ENCODE data around the gene NAA15.
A peak's percentile ranks its signal among the peaks of the same experiment; 100 is the strongest.
"Not testable (repeated sequence)": the region's sequence is repeated elsewhere in the genome, so short reads cannot be mapped to it uniquely, and the experiment has no call there.

Gene NAA15

GRCh38 chr4:139297001-139297410 is 4.3 kb upstream of the NAA15 start:
- DNase-seq (ENCODE audit: low read depth, low spot score), result no peak

GRCh38 chr4:139299536-139299935 is 1.8 kb upstream of the NAA15 start:
- no peak for DNase-seq (ENCODE audit: low read depth, low spot score)

DNA sequence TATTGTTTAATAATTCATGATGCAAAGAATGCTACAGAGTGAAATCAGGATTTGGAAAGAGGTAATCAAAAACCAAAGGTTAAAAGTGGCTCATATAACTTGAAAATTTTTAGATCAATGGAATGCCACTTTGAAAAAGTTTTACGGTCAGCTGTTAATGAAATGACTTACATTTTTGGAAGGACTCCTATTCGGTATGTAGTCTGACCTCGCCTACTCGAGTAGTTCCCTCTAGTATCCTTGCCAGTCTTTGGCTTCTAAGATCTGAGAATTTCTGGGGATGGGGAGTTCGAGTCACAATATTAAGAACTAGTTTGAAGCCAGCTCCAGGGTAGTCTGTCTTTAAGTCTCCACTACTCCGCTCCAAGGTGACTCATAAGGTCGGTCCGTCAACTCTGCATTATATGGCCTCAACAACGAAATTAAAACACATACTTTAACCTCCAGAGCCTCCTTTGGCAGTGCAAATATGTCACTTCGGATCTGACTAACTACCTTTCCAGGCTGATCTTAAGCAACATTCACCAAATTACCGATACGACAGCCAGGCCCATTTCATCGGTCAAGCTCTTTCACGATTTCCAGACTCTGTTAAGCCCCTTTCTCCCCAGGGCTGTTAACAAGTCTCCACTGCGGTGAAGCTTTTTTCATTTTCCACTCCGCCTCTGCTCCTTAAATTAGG is 733 bp upstream of the NAA15 start:
- DNase-seq (ENCODE audit: low read depth, low spot score), result no peak

- DNase-seq (ENCODE audit: low read depth, low spot score), result peak; percentile 41
These were observed 711 bp downstream of the NAA15 start, which contains the start of gene NDUFC1 for GRCh38 chr4:139301821-139302611. NDUFC1 (minus strand) TSS chr4:139302477; CDS start chr4:139295798, 6,679 bp downstream.

GRCh38 chr4:139304920-139305319 is 3.6 kb downstream of the NAA15 start:
- DNase-seq (ENCODE audit: low read depth, low spot score), result no peak

DNA sequence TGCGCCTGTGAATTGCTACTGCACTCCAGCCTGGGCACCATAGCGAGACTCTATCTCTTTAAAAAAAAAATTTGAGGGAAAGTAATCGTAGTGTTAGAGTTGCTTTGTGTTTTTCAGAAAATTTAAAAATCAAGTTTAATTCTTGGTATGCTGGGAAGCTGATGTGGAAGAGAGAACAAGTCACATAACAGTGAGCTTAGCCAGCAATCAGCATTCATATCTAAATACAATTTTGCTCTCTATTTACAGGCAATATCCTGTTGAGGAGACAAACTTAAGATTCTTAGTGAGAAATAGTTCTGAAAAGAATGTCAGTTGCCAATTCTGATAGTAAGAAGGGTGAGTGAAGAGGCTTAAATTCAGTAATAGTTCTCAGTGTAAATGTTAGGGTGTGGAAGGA is 10.6 kb downstream of the NAA15 start:
- no peak for DNase-seq (ENCODE audit: low read depth, low spot score)

DNA sequence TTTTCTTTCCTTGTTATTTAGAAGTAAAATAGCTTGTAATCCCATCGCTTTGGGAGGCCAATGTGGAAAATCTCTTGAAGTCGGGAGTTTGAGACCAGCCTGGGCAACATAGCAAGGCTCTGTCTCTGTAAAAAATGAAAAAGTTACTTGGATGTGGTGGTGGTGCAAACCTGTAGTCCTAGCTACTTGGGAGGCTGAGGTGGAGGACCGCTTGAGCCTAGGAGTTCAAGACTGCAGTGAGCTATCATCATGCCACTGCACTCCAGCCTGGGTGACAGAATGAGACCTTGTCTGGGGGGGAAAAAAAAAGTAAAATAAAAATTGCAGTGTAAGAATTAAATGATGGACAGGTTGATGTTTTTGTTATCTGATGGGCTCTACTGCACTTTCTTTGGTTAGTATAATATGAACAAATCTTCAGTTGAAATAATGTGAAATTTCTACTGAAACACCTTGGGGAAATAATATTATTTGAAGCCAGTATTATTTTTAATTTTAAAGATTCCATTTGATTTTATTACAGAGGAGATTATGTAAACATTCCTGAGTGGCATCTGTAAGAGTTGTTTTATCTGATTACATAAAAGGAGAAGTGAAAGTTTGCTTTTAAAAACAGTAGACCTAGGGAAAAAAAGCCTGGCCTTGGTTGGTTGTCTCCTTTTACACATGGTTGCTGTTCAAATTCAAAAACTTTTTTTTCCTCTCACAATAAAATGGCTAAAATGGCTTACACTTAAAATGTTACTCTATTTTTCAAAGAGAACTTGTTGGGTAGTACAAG is 11.4 kb downstream of the NAA15 start:
- DNase-seq (ENCODE audit: low read depth, low spot score), result no peak

DNA sequence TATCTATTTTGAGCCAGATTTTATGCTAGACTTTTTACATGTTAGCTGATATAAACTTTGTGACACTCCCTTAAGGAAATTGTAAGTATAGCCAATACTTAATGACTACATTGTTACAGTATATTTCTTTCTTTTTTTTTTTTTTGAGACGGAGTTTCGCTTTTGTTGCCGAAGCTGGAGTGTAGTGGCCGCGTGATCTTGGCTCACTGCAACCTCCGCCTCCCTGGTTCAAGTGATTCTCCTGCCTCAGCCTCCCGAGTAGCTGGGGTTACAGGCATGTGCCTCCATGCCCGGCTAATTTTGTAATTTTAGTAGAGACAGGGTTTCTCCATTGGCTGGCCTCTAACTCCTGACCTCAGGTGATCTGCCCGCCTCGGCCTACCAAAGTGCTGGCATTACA is 12.1 kb downstream of the NAA15 start:
- DNase-seq (ENCODE audit: low read depth, low spot score), result not testable (repeated sequence)

GRCh38 chr4:139314047-139314800 is 12.9 kb downstream of the NAA15 start:
- DNase-seq (ENCODE audit: low read depth, low spot score), result no peak

GRCh38 chr4:139315221-139315675 is 13.9 kb downstream of the NAA15 start:
- DNase-seq (ENCODE audit: low read depth, low spot score), result no peak

DNA sequence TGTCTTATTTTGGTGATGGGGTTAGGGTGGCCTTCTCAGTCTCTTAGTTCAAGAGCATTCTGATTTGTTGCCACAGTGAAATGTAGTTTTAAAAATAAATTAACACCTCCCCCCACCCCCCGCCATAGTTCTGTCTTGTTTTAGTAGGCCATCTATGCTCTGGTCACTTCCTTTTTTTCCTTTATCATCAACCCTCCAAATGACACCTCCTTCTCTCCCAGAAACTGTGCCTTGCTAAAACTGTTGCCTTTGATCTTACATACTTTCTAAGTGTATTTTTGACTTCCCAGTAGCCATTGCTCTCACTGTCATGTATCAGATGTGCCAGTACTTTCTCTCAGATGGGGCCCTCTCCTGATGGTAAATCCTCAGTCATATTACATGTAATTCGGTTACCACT is 15.4 kb downstream of the NAA15 start:
- DNase-seq (ENCODE audit: low read depth, low spot score), result no peak

GRCh38 chr4:139317635-139318034 is 16.3 kb downstream of the NAA15 start:
- DNase-seq (ENCODE audit: low read depth, low spot score), result no peak

- DNase-seq (ENCODE audit: low read depth, low spot score), result no peak
These were observed 18.3 kb downstream of the NAA15 start for GRCh38 chr4:139319571-139319970.

DNA sequence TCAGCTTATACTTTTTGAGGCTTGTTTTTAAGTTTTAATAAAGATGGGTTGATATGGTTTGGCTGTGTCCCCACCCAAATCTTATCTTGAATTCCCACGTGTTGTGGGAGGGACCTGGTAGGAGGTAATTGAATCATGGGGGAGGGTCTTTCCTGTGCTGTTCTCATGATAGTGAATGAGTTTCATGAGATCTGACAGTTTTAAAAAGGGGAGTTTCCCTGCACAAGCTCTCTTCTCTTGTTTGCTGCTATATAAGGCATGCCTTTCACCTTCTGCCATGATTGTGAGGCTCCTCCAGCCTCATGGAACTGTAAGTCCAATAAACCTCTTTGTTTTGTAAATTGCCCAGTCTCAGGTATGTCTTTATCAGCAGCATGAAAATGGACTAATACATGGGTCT is 20.8 kb downstream of the NAA15 start:
- not testable (repeated sequence) for DNase-seq (ENCODE audit: low read depth, low spot score)

DNA sequence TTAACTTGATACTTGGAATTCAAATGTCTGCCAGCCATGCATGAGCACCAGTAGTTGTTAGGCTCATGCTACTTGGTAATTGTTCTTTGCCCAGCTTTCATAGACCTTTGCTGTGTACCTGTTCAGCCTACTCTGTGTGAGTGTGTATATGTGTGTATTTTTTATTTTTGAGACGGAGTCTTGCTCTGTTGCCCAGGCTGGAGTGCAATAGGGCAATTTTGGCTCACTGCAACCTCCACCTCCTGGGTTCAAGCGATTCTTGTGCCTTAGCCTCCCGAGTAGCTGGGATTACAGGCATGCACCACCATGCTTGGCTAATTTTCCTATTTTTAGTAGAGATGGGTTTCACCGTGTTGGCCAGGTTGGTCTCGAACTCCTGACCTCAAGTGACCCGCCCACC is 21.2 kb downstream of the NAA15 start:
- DNase-seq (ENCODE audit: low read depth, low spot score), result not testable (repeated sequence)

- DNase-seq (ENCODE audit: low read depth, low spot score), result no peak
These were observed 23.3 kb downstream of the NAA15 start for GRCh38 chr4:139324620-139325019.

- no peak for DNase-seq (ENCODE audit: low read depth, low spot score)
These were observed 28.4 kb downstream of the NAA15 start for GRCh38 chr4:139329665-139330200.

- DNase-seq (ENCODE audit: low read depth, low spot score), result no peak
These were observed 29.0 kb downstream of the NAA15 start for GRCh38 chr4:139330283-139330682.

DNA sequence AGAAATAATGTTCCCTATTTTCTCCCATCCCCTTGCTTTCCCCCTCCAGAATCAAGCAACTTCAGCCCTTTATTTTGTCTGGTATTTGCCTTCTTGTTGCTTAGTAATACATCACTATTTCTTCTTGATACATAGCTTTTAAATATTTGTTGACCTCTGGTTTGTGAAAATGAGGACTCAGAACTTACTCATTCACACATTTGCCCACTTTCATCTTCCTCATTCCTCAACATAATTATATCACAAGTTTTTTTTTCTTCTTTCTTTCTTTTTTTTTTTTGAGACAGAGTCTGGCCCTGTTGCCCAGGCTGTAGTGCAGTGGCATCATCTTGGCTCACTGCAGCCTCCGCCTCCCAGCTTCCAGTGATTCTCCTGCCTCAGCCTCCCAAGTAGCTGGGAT is 29.9 kb downstream of the NAA15 start:
- DNase-seq (ENCODE audit: low read depth, low spot score), result no peak

DNA sequence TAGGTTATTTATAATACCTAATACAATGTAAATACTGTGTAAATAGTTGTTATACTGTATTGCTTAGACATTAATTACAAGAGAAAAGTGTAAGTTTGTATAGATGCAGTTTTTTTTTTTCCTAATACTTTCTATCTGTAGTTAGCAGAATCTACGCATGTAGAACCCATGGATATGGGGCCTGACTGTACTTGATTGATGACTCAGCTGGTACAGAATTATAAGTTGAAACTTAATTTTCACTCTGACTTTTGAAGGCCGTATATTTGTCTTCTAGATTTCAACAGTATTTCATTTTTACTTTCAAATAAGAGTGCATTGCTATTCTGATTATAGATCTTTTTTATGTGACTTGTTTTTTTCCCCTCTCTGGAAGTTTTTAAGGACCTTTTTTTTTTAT is 31.7 kb downstream of the NAA15 start:
- DNase-seq (ENCODE audit: low read depth, low spot score), result no peak

DNA sequence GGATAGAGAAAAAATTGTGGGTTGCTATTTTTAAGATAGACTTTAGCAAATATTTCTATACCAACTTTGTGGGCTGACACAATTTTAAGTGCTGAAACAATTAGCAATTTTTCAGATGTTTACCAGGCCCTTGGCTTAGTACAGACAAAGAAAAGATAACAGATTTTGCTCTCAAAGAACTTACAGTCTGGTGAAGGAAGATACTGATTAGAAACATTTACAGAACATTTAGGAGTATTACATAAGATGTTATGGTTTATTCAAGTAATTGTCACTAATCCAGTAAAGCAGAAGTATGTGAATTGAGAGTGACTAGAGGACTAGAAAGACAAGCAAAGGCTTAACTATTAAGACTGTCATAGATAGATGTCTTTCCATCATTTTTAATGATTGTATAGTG is 36.3 kb downstream of the NAA15 start:
- no peak for DNase-seq (ENCODE audit: low read depth, low spot score)
